K562 (cell line): ENCODE results near the gene KIF14. TPM values are rescaled to one million over a fixed set of nuclear protein-coding genes. Genes with fewer than 3 reads are reported as not detected.

ENCODE experiments used
- CBX8 ChIP-seq: fragments of 200-600 bp; sonication (generic); IDR thresholded peaks from 2 replicates; pipeline ENCODE4 v1.6.1; 2012; ENCODE audit warnings: borderline replicate concordance, mixed run types, low read depth, mild to moderate bottlenecking, moderate library complexity, mixed read lengths, low read length, control low read depth, inconsistent platforms; ENCODE audit not compliant: poor library complexity, severe bottlenecking; ENCODE audit errors: extremely low read depth
- DMBX1 ChIP-seq: fragments of 250-450 bp; sonication (Bioruptor Pico); IDR thresholded peaks from 2 replicates; pipeline ENCODE4 v1.8.0; 2022; ENCODE audit warnings: inconsistent platforms, mild to moderate bottlenecking, moderate library complexity, borderline replicate concordance
- EGR1 ChIP-seq: fragments of 450-650 bp; conservative IDR thresholded peaks from 2 replicates; pipeline ENCODE4 v1.6.1; 2017; ENCODE audit warnings: mild to moderate bottlenecking
- EZH2 ChIP-seq: IDR thresholded peaks from 2 replicates; pipeline ENCODE4 v1.6.1; 2012; ENCODE audit warnings: low read depth, mild to moderate bottlenecking, inconsistent platforms, low read length, borderline replicate concordance
- FUS ChIP-seq: fragments of 200-400 bp; formaldehyde crosslinking; optimal IDR thresholded peaks from 2 replicates; pipeline ENCODE3; 2017; ENCODE audit warnings: low read depth, low read length
- GABPB1 ChIP-seq: sonication (generic); formaldehyde crosslinking; IDR thresholded peaks from 2 replicates; pipeline ENCODE4 v1.8.0; 2022; ENCODE audit warnings: mild to moderate bottlenecking, missing genetic modification reagents
- HDAC3 ChIP-seq: fragments of 450-650 bp; IDR thresholded peaks from 2 replicates; pipeline ENCODE4 v1.6.1; 2018; ENCODE audit warnings: borderline replicate concordance, mild to moderate bottlenecking, moderate library complexity; ENCODE audit not compliant: partially characterized antibody
- HNRNPUL1 ChIP-seq: fragments of 200-400 bp; formaldehyde crosslinking; IDR thresholded peaks from 2 replicates; pipeline ENCODE4 v1.6.1; 2017; ENCODE audit warnings: low read length
- KAT8 ChIP-seq: fragments of 450-650 bp; IDR thresholded peaks from 2 replicates; pipeline ENCODE4 v1.6.1; 2016; ENCODE audit warnings: low read depth, mild to moderate bottlenecking
- KHSRP ChIP-seq: fragments of 450-650 bp; IDR thresholded peaks from 2 replicates; pipeline ENCODE4 v1.6.1; 2017
- KLF1 ChIP-seq: fragments of 450-650 bp; IDR thresholded peaks from 2 replicates; pipeline ENCODE4 v1.6.1; 2016; ENCODE audit warnings: missing genetic modification characterization, missing compliant biosample characterization
- KLF16 ChIP-seq: IDR thresholded peaks from 2 replicates; pipeline ENCODE4 v1.6.1; 2016; ENCODE audit warnings: antibody characterized with exemption
- KLF6 ChIP-seq: fragments of 250-450 bp; sonication (Bioruptor Pico); IDR thresholded peaks from 2 replicates; pipeline ENCODE4 v1.4.0; 2020; ENCODE audit warnings: mild to moderate bottlenecking, moderate library complexity, borderline replicate concordance
- MITF ChIP-seq: IDR thresholded peaks from 2 replicates; pipeline ENCODE4 v1.6.1; 2014; ENCODE audit warnings: antibody characterized with exemption
- PHTF2 ChIP-seq: fragments of 250-450 bp; sonication (Bioruptor Pico); IDR thresholded peaks from 2 replicates; pipeline ENCODE4 v1.5.0; 2021; ENCODE audit warnings: mild to moderate bottlenecking
- RNF2 ChIP-seq: sonication (generic); IDR thresholded peaks from 2 replicates; pipeline ENCODE4 v1.6.1; 2016
- SMAD1 ChIP-seq: fragments of 150-350 bp; IDR thresholded peaks from 2 replicates; pipeline ENCODE4 v1.6.1; 2014; ENCODE audit warnings: low read length, low read depth; ENCODE audit not compliant: partially characterized antibody
- SP2 ChIP-seq: IDR thresholded peaks from 2 replicates; pipeline ENCODE4 v1.6.1; 2011; ENCODE audit warnings: mild to moderate bottlenecking, low read depth, low read length, moderate library complexity; ENCODE audit not compliant: poor library complexity, severe bottlenecking; ENCODE audit errors: extremely low read depth
- SRF ChIP-seq, 2 experiments: fragments of 250-450, 450-650 bp in 1 of 2; sonication (Bioruptor Pico) in 1 of 2; sonication (generic) in 1 of 2; formaldehyde crosslinking; IDR thresholded peaks; 2 replicates each; pipeline versions ENCODE4 v1.5.0 to v1.5.1; 2020 to 2022; ENCODE audit warnings: mild to moderate bottlenecking in 1 of 2, missing genetic modification reagents in 1 of 2
- TBP ChIP-seq: optimal IDR thresholded peaks from 2 replicates; pipeline ENCODE3; 2011; ENCODE audit warnings: low read depth, low read length, improper control_type of control experiment
- TEAD1 ChIP-seq, 2 experiments: fragments of 450-650 bp in 1 of 2; sonication (generic) in 1 of 2; formaldehyde crosslinking; IDR thresholded peaks; 2 replicates each; pipeline versions ENCODE4 v1.4.0 to v1.8.0; 2020 to 2022; ENCODE audit warnings: mild to moderate bottlenecking in 2 of 2, missing genetic modification reagents in 1 of 2
- ZC3H11A ChIP-seq: IDR thresholded peaks from 2 replicates; pipeline ENCODE4 v1.6.1; 2012; ENCODE audit warnings: low read depth, low read length, improper control_type of control experiment
- ZNF175 ChIP-seq: fragments of 200-800 bp; sonication (Bioruptor generic); IDR thresholded peaks from 2 replicates; pipeline ENCODE4 v1.6.1; 2016; ENCODE audit warnings: low read depth, mild to moderate bottlenecking, missing genetic modification characterization, missing compliant biosample characterization
- ZNF24 ChIP-seq: fragments of 450-650 bp; IDR thresholded peaks from 2 replicates; pipeline ENCODE4 v1.6.1; 2016
- ZNF3 ChIP-seq: fragments of 250-450 bp; sonication (Bioruptor Pico); IDR thresholded peaks from 2 replicates; pipeline ENCODE4 v1.5.0; 2021; ENCODE audit warnings: mild to moderate bottlenecking, moderate library complexity
- ZNF316 ChIP-seq: fragments of 450-650 bp; IDR thresholded peaks from 2 replicates; pipeline ENCODE4 v1.6.1; 2016
- ZNF507 ChIP-seq: conservative IDR thresholded peaks from 2 replicates; pipeline ENCODE4 v1.6.1; 2017; ENCODE audit warnings: missing genetic modification characterization, missing compliant biosample characterization
- ZNF551 ChIP-seq: fragments of 250-450 bp; sonication (Bioruptor Pico); IDR thresholded peaks from 2 replicates; pipeline ENCODE4 v1.5.0; 2021; ENCODE audit warnings: mild to moderate bottlenecking, moderate library complexity
- ZNF695 ChIP-seq: fragments of 450-650 bp; formaldehyde crosslinking; IDR thresholded peaks from 2 replicates; pipeline ENCODE4 v1.4.0; 2020; ENCODE audit warnings: mild to moderate bottlenecking, moderate library complexity
- polyA plus RNA-seq, 8 experiments: library from polyadenylated mRNA; depleted of rRNA in 4 of 8; stranded (reverse) in 5 of 8; unstranded in 3 of 8; fragments of >200 nt; fragmentation: Nextera tagmentation in 2 of 8; fragmentation: Illumina TruSeq in 1 of 8; extraction: Ambion mirVana in 2 of 8; extraction: Trizol in 1 of 8; gene quantifications; 2 replicates each; pipeline versions ENCODE4 v1.2.1 to v1.2.3, GENCODE V29; 2011 to 2014; ENCODE audit warnings: inconsistent platforms in 1 of 8, missing spikeins in 1 of 8
- total RNA-seq, 7 experiments: library from RNA; depleted of rRNA in 6 of 7; stranded (reverse); fragments of >200 nt in 6 of 7; fragmentation: Illumina TruSeq in 2 of 7; extraction: Trizol in 2 of 7; gene quantifications; 2 replicates each; pipeline versions ENCODE4 v1.2.1 to v1.2.3, GENCODE V29; 2011 to 2021; ENCODE audit warnings: low replicate concordance in 1 of 7
- TF ChIP-seq, protein P1 (sequence below): sonication (generic); formaldehyde crosslinking; IDR thresholded peaks from 2 replicates; pipeline ENCODE4 v1.8.0; 2022; ENCODE audit warnings: missing genetic modification reagents, mild to moderate bottlenecking, borderline replicate concordance

Gene KIF14
- total and polyA plus RNA-seq, 9 of the 15 experiments (the other 6 are each of a cell fraction or from before 2014, with no cell fraction given), result 11.5 to 47.4 (median 29.0) TPM

DNA sequence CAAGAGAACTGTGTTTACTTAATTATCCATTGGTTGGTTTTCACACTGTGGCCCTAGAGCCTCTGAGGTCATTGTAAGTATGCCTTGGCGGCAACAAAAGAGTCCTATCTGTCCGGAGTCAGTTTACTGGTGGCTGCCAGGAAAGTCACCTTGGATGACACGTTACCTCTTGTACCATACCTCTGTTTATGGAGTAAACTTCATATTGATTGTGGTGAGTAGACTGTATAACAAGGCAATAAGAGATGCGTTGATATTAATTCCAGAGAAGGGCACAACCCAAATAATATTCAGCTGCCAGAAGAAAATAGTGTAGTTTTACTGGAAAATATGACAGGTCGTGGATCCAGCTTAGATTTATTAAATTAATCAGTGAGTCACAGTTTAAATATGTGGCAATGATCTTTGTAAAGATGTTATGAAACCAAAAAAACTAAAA lies 20.4 kb upstream of the KIF14 start (continued):
- TF ChIP-seq ZNF3 (no peak), EGR1 (no peak), DMBX1 (no peak), MITF (no peak), ZC3H11A (no peak), ZNF316 (no peak), SRF (CRISPR knock-in tag; IDR thresholded peaks at IDR 0.05) (no peak), GABPB1 (CRISPR knock-in tag) (no peak), KLF16 (no peak), HNRNPUL1 (no peak), EZH2 (no peak), TBP (peak; percentile 88), KAT8 (no peak; the same call in 1 of the 2 replicates), SP2 (no peak), RNF2 (no peak), FUS (no peak), ZNF24 (no peak), KLF1 (tag) (no peak), ZNF695 (CRISPR knock-in tag) (no peak), SMAD1 (no peak), ZNF507 (no peak), CBX8 (no peak), ZNF551 (CRISPR knock-in tag) (no peak), HDAC3 (no peak), PHTF2 (no peak), ZNF175 (CRISPR knock-in tag) (no peak), KLF6 (CRISPR knock-in tag) (no peak), KHSRP (no peak), TEAD1 (CRISPR knock-in tag; IDR thresholded peaks at IDR 0.05) (no peak)
- TF ChIP-seq, protein P1, sequence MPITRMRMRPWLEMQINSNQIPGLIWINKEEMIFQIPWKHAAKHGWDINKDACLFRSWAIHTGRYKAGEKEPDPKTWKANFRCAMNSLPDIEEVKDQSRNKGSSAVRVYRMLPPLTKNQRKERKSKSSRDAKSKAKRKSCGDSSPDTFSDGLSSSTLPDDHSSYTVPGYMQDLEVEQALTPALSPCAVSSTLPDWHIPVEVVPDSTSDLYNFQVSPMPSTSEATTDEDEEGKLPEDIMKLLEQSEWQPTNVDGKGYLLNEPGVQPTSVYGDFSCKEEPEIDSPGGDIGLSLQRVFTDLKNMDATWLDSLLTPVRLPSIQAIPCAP (CRISPR knock-in tag), result no peak
